GM21717 (cell line): ENCODE data around the gene PHACTR2.
"Not testable (repeated sequence)": the region's sequence is repeated elsewhere in the genome, so short reads cannot be mapped to it uniquely, and the experiment has no call there.

Source experiments
- ATAC-seq: cut with Tn5 transposase; IDR thresholded peaks from one replicate; pipeline ENCODE4 v1.9.1; 2021; ENCODE audit warnings: mild to moderate bottlenecking, moderate library complexity; ENCODE audit not compliant: unreplicated experiment

Gene PHACTR2

DNA sequence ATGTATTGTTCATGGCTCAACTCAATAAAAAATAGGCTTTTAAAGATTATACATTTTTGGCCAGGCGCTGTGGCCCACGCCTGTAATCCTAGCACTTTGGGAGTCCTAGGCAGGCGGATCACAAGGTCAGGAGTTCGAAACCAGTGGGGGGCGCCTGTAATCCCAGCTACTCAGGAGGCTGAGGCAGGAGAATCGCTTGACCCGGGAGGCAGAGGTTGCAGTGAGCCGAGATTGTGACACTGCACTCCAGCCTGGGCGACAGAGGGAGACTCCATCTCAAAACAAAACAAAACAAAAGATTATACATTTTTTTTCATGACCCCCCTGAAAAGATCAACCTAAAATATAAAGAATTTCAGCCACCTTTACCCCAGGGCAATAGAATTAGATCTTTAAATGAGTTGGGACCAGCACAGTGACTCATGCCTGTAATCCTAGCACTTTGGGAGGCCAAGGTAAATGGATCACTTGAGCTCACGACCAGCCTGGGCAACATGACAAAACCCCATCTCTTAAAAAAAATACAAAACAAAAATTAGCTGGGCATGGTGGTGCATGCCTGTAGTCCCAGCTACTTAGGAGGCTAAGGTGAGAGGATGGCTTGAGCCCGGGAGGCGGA, 60.4 kb downstream of the PHACTR2 start:
- not testable (repeated sequence) for ATAC-seq

- no peak for ATAC-seq
These were observed 61.6 kb downstream of the PHACTR2 start for GRCh38 chr6:143739341-143739851.

GRCh38 chr6:143740213-143740612, 62.4 kb downstream of the PHACTR2 start:
- no peak for ATAC-seq

DNA sequence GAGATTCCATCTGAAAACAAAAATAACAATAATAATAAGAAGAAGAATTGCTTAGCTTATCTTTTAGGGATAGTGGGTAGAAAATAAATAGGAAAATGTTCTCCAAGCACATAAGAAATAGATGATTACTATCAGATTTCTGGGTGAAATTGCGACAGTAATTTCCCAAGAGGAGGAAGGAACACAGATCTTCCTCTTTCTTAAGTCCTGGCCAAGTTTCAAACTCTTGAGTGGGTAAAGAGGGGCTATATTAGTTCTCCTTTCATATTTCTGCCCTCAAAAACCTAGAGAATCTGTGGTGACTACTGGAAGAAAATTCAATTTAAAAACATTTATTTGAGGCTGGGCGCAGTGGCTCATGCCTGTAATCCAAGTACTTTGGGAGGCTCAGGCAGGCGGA, 63.7 kb downstream of the PHACTR2 start:
- no peak for ATAC-seq

DNA sequence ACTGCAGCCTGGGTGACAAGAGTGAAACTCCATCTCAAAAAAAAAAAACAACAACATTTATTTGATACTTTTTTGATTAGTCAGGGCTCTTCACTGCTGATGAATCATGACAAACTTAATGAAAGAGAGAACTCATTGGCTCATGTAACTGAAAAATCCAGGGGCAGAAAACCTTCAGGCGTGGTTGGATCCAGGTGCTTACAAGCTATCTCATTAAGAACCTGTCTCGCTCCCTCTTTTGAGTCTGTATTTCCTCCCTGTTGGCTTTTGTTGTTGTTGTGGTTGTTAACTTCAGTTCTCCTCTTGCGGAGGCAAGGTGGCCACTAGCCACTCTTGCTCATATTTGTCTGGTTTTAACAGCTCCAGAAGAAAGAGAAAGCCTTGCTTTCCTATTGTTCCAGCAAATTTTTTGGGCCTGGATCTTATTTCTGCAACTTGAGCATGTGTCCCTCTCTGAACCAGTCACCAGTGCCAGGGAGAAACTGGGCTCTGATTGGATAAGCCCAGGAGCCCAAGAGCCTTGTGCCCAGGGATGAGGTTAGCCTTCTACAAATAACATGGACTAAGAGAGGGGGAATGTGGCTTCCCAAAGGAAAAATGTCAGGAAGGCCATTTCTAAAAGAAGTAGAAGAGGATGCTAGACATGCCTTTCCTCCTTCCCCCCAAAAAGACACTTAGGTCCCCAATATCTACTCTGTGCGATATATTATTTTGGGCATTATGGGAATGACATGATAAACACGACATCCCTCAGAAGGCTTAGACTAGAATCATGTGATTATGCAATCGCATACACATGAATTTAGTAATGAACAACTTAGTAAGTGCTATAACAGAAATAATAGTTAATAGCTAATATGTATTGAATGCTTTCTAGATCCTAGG, 64.5 kb downstream of the PHACTR2 start:
- no peak for ATAC-seq

DNA sequence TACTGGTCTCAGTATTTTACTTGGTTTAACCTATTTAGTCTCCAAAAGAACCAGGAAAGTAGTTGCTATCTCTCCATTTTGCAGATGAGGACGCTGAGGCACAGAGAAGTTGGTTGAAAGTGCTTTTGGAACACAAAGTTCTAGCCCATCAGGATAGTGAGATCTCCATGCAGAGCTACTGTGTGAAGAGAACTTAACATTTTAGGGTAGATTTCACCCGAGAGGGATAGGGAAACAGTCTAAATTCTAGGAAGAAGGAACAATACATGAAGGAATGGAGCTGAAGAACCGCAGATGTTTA, 65.1 kb downstream of the PHACTR2 start:
- ATAC-seq = no peak

DNA sequence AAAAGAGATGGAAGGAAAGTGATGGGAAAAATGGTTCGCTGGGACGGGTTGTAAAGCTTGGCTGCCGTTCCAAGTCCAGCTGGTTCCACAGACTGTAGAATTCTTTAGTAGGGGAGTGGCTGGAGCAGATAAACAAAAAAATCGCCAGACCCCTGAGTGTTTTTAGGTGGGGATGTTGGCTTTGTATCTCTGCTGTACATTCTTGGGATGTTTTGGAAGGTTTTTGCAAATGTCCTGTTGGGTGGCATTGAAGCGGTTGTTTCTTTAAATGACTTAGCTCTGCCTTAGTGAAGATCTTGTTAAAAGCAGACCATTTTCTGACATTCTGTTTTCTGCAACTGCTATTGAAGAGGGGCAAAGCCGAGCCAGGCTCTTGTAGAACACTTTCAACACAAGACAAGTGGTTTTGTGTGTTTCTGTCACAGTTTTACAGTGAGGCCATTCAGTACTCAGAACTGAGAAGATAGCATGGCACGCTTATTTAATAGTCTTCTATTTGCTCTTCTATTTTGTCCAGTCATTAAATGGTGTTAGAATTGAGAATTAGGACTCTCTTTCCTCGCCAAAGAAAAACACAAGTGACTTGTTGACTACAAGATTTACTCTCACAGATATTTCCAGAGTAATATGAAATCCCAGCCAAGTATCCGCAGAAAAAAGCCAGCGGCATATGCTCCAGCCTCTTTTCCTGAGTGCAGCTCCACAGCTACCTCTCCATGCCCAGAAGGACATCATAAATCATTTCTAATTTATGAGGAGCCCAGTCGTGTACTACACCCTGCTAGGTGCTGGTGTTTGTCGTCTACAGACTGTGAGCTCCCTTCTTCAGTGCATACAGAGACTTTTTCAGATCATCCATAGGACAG, 65.8 kb downstream of the PHACTR2 start:
- ATAC-seq = no peak

DNA sequence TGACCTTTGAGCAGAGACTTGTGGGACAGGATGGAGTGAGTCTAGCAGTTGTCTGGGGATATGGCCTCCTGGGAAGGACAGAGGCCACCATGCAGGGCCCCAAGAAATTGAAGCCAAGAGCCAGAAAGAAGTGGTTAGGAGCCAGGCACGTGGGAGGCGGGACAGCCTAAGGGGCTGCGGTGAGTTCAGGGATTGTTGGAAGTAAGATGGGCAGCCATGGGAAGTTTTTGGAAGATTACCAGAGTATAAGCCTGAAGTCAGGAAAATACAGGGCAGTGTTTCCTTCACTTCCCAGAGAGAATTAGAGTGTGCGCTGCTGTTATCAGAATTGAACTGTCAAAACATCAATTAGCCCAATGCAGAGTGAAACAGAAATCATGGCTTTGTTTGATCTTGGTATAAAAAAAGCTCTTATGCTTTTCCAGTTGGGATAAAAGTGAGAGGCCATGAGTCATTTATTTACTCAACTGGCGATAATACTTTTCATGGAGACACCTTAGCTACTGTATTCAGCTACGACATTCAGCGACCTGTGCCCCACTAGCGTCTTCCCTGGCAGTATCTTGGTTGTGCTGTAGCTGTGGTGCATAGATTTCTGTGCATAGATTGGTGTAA, 66.9 kb downstream of the PHACTR2 start:
- ATAC-seq = no peak

DNA sequence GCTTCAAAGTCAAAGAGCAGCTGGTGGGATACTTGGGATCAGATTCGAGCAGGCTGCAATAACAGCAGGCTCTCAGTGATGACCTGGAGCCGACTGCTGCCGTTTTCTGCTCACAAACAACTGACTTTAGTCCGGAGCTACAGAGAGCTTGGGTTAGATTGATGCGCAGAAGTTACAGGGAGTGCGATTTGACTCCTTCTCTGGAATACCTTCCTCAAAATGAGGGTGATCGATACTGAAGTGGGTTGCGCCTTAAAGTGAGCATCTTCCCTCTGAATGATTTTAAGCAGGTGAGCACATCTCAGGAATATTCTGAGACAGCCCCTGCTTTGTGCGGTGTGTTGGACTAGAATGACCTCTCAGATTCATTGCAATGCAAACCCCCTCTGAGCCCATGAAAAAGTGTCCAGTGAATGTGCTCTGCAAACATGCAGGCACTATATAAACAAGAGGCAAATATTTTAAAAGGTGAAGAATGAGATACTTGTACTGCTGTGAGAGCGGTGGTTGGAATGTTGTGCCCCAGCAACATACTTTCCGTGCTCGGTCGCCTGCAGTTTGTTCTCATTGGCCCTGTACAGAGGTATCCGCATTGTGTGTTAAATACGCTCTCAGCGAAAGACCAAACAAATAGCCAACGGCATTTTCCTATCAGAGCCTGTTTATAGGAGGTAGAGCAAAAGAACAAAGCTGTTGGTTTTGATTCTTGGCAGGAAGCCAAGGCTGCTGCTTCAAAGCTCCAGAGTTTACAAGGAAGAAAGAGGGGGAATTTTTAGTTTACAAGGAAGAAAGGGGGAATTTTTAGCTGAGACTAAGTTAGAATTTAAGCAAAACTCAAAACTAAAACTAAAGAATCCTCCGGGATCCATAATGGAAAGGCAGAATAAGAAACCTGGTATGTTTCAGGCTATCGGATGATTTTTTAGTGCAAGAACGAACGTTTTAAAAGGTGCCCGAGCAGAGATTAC, 67.7 kb downstream of the PHACTR2 start:
- ATAC-seq = no peak

GRCh38 chr6:143746202-143747119, 68.7 kb downstream of the PHACTR2 start:
- no peak for ATAC-seq

DNA sequence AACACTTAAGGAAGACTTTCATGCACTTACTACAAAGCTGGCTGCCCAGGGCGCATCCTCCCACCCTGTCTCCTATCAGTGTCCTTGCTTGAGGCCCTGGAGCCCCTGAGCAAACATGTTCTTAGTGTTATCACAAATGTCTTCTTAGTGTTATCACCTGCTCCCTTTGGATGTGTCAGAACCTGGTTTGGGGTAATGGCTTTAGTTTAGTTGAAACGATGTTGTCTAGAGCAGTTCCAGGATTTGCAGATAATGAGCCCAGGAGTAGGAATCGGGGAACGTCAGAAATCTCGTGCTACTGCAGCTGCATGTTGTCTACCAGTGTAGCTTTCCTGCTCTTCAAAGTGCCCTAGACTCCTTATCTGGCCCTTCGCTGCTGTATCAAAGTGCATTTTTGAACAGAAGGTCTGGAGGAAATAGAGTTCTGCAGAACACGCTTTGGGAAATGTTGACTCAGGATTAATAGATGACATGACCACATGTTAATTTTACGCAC, 69.6 kb downstream of the PHACTR2 start:
- ATAC-seq = no peak

DNA sequence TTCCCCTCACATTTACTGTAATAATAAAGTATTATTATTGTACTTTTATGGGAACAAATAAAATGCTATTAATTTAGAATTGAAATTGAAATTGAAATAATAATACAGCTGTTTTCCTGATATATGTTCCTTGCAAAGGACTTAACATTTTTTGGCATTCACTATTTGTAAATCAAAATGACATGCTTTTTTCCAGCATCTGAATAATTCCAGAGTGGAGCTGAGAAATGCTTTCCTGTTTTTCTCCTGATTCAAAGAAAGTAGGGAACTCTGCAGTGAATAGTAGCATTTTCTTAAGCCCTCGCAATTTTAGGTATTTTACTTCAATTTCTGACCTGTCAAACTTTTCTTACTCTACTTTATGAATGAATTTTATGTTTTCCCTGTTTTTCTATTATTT, 72.1 kb downstream of the PHACTR2 start:
- ATAC-seq = no peak

DNA sequence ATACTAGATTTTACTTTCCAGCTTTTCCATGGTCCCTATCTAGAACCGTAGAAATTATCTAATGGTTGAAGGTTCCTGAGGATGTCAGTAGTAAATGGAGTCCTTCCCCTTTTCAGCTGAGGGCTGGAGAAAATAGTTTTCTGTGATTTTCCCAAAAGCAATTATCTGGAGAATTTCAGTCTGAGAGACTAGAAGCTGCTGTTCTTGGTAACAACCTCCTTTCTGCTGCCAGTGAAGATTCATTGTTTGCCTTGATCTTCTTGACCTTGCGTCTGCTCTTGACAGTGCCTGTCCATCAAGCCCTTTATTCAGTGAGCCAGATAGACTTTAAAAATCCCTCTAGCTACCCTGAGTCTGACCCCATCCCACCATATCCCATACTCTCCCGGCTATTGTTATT, 73.1 kb downstream of the PHACTR2 start:
- no peak for ATAC-seq

GRCh38 chr6:143752459-143752858, 74.7 kb downstream of the PHACTR2 start:
- no peak for ATAC-seq

DNA sequence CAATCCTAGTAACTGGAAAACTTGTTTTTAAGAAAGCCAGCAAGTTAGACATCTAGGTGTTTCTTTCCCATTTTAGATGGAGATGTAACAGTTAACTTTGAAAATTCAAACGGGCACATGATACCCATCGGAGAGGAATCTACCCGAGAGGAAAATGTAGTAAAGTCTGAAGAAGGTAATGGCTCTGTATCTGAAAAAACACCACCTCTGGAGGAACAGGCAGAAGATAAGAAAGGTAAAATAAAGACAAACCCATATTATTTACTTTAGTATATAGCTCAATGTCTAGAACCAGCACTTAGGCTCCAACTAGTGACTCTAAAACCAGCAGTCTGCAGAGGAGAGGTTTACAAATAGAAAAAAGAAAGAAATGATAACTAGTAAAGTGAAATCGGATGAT, 75.9 kb downstream of the PHACTR2 start:
- no peak for ATAC-seq

GRCh38 chr6:143754204-143754603, 76.4 kb downstream of the PHACTR2 start:
- no peak for ATAC-seq

DNA sequence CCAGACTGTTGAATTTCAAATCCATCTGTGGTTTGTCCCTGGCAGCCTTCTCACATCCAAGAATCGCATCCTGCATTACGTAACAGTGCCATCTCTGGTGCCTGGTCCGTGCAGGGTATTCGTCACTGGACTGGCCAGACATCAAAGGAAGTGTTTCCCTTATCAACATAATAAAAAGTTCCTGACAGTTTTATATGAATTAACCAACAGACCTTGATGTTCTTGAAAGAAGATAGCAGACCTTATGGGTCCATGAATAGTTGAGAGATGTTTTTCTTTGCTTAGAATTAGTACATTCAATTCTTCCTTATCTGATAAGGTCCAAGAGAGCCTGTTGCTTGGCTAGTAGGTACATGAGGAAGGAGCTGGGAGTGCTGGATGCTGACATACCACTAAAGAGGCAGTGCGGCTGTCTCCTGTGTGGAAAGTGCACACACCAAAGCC, 77.6 kb downstream of the PHACTR2 start:
- no peak for ATAC-seq

GRCh38 chr6:143757346-143757832, 79.6 kb downstream of the PHACTR2 start:
- ATAC-seq = no peak
